ENCODE measurements around the gene LPO.

Gene LPO

DNA sequence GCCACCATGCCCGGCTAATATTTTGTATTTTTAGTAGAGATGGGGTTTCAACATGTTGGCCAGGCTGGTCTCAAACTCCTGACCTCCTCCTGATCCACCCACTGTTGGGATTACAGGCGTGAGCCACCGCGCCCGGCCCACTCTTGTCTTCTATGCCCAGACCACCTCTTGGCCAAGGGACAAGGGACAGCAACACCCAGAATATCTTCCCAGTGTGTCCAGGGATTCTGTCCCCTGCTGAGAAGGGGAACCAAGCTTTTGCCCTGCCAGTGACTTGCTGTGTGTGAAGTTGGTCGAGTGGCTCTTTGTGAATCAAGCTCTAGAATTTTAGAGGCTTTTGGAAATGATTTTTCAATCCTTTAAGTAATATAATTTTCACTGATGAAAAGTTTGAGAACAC lies 44.1 kb downstream of the LPO start:
- TF ChIP-seq, protein P1, sequence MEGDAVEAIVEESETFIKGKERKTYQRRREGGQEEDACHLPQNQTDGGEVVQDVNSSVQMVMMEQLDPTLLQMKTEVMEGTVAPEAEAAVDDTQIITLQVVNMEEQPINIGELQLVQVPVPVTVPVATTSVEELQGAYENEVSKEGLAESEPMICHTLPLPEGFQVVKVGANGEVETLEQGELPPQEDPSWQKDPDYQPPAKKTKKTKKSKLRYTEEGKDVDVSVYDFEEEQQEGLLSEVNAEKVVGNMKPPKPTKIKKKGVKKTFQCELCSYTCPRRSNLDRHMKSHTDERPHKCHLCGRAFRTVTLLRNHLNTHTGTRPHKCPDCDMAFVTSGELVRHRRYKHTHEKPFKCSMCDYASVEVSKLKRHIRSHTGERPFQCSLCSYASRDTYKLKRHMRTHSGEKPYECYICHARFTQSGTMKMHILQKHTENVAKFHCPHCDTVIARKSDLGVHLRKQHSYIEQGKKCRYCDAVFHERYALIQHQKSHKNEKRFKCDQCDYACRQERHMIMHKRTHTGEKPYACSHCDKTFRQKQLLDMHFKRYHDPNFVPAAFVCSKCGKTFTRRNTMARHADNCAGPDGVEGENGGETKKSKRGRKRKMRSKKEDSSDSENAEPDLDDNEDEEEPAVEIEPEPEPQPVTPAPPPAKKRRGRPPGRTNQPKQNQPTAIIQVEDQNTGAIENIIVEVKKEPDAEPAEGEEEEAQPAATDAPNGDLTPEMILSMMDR (IDR thresholded peaks at IDR 0.05) = no peak
- peaks cover 5% of the 10 kb centered on the region for H3K4me1 Mint-ChIP-seq
- no peaks in the 10 kb centered on the region for H3K36me3 Mint-ChIP-seq (ENCODE audit: low read depth)
- no peaks in the 10 kb centered on the region for H3K9me3 Mint-ChIP-seq
- no peak overlapping the region for H3K27ac Mint-ChIP-seq
- no peak for DNase-seq
- no peak overlapping the region for H3K4me3 Mint-ChIP-seq
- peaks cover 32% of the 10 kb centered on the region for H3K27me3 Mint-ChIP-seq (ENCODE audit: low read depth, poor library complexity)

DNA sequence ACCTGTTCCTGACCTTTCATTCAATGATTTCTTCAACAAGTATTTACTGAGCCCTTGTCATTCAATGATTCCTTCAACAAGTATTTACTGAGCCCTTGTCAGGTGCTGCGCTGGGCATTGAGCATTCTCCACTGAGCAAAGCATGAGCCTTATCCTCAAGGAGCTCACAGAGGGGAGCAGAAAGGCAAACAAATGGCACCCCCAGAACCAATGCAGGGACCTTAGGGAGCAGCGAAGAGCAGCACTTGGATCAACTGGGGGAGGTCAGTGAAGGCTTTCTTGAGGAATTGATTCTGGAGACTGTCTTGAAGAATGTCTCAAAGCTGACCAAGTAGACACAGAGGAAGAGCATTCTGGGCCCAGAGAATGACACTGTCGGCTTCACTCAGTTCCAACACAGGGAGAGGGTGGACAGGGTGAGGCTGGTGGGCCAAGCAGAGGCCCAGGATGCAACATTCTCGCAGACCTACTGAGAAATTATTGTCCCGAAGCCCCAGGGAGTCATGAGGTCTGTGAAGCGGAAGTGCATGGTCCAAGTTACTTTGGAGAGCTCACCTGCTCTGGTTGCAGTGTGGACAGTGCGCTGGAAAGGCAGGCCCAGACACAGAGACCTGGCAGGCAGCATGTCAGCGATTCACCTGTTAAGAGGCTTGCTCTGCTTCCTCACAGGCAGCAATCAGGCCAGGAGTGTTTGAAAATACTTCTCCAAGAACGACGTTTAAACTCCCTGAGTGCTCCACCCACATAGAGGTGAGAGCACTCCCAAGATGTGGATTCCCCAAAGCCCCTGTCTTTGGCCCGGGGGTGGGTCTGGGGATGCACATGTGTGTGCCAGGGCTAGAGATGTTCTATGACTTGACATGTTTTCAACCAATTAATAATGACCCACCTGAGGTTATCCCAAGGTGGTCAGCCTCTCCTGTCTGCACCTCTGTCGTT lies 45.6 kb downstream of the LPO start:
- no peaks in the 10 kb centered on the region for H3K4me1 Mint-ChIP-seq
- no peak overlapping the region for H3K4me3 Mint-ChIP-seq
- H3K27ac Mint-ChIP-seq = no peak overlapping the region
- H3K27me3 Mint-ChIP-seq (ENCODE audit: low read depth, poor library complexity) = peaks cover 29% of the 10 kb centered on the region
- TF ChIP-seq, protein P1 (IDR thresholded peaks at IDR 0.05) = no peak
- DNase-seq = no peak
- no peaks in the 10 kb centered on the region for H3K9me3 Mint-ChIP-seq
- no peaks in the 10 kb centered on the region for H3K36me3 Mint-ChIP-seq (ENCODE audit: low read depth)

DNA sequence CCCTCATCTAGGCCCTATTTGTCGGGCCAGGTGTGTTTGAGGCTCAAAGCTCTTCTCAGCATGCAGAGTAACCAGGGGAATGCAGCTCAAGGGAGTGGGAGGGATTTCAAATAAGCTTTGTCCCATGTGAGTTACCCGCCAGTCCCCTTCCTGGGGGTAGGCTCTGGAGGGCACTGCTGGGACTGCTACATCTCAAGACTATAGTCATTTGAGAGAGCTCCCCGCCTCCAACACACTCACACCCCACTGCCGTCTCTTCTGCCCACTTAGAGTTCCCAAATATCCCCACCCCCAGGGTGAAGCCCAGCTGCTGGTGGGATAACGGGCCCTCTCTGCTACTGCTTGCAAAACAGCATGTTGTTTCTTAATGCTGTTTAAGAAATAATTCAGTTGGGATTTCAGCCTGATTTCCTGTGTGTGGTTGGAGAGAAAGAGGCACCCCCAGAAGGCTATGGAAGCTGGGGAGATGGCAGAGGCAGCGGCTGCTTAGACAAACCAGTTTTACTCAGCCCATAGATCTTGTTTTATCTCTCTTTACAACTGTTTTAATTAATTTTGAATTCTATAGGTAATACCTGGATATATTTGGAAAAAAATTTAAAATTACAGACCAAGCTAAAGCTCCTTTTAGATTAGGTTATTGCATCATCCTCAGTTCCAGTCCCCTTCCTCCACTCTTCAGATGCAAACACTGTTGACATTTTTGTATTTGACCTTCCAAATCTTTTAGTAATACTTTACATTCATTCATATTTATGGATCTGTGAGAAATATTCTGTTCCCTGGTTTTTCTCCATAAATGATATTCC lies 46.4 kb downstream of the LPO start:
- Mint-ChIP-seq H3K9me3 (no peaks in the 10 kb centered on the region), H3K27me3 (ENCODE audit: low read depth, poor library complexity) (peaks cover 25% of the 10 kb centered on the region), H3K36me3 (ENCODE audit: low read depth) (no peaks in the 10 kb centered on the region), H3K27ac (no peak overlapping the region), H3K4me3 (no peak overlapping the region), H3K4me1 (no peaks in the 10 kb centered on the region)
- TF ChIP-seq, protein P1 (IDR thresholded peaks at IDR 0.05) = no peak
- no peak for DNase-seq

DNA sequence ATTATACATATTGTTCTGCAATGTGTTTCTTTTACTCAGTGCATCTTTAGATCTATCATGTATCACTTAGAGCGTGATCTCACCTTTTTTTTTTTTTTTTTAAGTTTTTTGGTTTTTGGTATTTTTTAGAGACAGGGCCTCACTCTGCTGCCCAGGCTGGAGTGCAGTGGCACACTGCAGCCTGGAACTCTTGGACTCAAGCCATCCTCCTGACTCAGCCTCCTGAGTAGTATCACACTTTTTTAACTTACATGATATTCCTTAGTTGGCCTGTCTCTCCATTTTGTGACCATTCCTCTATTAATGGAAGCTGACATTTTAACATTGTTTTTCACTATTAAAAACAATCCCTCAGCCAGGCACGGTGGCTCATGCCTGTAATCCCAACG lies 47.0 kb downstream of the LPO start:
- no peak overlapping the region for H3K4me3 Mint-ChIP-seq
- H3K4me1 Mint-ChIP-seq = no peaks in the 10 kb centered on the region
- TF ChIP-seq, protein P1 (IDR thresholded peaks at IDR 0.05) = no peak
- no peak for DNase-seq
- H3K27me3 Mint-ChIP-seq (ENCODE audit: low read depth, poor library complexity) = peaks cover 24% of the 10 kb centered on the region
- no peak overlapping the region for H3K27ac Mint-ChIP-seq
- H3K9me3 Mint-ChIP-seq = no peaks in the 10 kb centered on the region
- no peaks in the 10 kb centered on the region for H3K36me3 Mint-ChIP-seq (ENCODE audit: low read depth)

DNA sequence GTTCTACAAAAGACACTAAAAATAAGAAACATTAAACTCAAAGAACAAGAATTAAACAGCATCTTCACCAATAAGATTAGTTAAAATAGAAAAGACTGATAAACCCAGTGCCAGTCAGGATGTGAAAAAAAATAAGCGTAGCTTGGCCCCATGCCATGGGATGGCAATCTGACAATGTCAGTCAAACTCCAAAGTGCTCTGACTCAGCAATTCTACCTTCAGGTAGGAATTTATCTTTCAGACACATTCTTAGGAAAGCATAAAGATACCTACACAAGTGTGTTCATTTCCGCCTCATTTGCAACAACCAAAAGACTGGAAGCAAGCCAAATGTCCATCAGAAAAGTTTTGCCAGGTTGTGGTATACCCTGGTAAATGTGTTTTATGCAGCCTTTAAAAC lies 51.5 kb downstream of the LPO start:
- TF ChIP-seq, protein P1 (IDR thresholded peaks at IDR 0.05) = no peak

More for the DNA sequence above, 51.5 kb downstream of the LPO start:
- no peaks in the 10 kb centered on the region for H3K36me3 Mint-ChIP-seq (ENCODE audit: low read depth)
- no peak overlapping the region for H3K4me3 Mint-ChIP-seq
- H3K9me3 Mint-ChIP-seq = peaks cover 3% of the 10 kb centered on the region
- DNase-seq = no peak
- peaks cover 23% of the 10 kb centered on the region for H3K27me3 Mint-ChIP-seq (ENCODE audit: low read depth, poor library complexity)
- no peak overlapping the region for H3K27ac Mint-ChIP-seq
- H3K4me1 Mint-ChIP-seq = no peaks in the 10 kb centered on the region

All from nephron progenitor cell (in vitro differentiated cells).